ENCODE results near the gene SGSM2. TPM values are rescaled to one million over a fixed set of nuclear protein-coding genes. Genes with fewer than 3 reads are reported as not detected.

The SGSM2 gene
- total and polyA plus RNA-seq, 2 of the 13 experiments (the other 11 are each of a cell fraction or from before 2014, with no cell fraction given) = 30.4 to 51.3 TPM

- TF ChIP-seq UBTF (CRISPR knock-in tag; IDR thresholded peaks at IDR 0.05) (peak; percentile 67), ZXDC (CRISPR knock-in tag; IDR thresholded peaks at IDR 0.05) (no peak), MNT (IDR thresholded peaks at IDR 0.05) (no peak), ZNF597 (CRISPR knock-in tag; IDR thresholded peaks at IDR 0.05) (no peak), HMGXB3 (CRISPR knock-in tag; IDR thresholded peaks at IDR 0.05; ENCODE audit: borderline replicate concordance) (peak; percentile 69; the same call in 1 of the 2 replicates), RBFOX2 (IDR thresholded peaks at IDR 0.05; ENCODE audit: low read depth, low read length) (peak; percentile 62), CHD2 (IDR thresholded peaks at IDR 0.05; ENCODE audit: low read depth, low read length) (no peak), NCOR1 (IDR thresholded peaks at IDR 0.05; ENCODE audit: borderline replicate concordance, low read length) (no peak), SNAPC5 (CRISPR knock-in tag; IDR thresholded peaks at IDR 0.05; ENCODE audit: borderline replicate concordance) (no peak), ZBTB44 (CRISPR knock-in tag; IDR thresholded peaks at IDR 0.05) (no peak), MYC (CRISPR knock-in tag; IDR thresholded peaks at IDR 0.05; ENCODE audit: borderline replicate concordance) (peak; percentile 58; the same call in 1 of the 2 replicates), TAF1 (CRISPR knock-in tag; IDR thresholded peaks at IDR 0.05) (peak; percentile 40; the same call in 1 of the 2 replicates)
Measured at GRCh38 chr17:2396568-2397246, 59.4 kb downstream of the SGSM2 start (continued).

All from HepG2 (cell line).